Measurements from ENCODE around the gene N4BP2L1.

The N4BP2L1 gene

DNA sequence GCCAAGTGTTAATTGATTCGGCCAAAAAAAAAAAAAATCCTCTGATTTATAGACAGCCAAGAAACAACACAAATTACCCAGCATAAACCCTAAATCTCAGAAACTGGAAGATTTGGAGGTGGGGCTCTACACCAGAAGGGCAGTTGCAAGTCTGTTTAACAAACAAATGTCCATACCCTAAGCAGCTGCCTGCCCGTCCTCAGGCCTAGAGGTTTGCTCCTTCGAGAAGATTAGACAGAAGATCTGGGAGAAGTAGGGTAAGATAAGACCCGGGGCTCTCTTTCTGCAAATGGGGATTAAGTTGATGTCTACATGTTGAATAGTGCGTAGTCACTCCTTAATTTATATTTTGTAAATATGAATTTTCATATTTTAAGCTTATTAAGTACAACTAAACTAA lies 3.4 kb upstream of the N4BP2L1 start:
- no peak for DNase-seq (ENCODE audit: low read depth)

DNA sequence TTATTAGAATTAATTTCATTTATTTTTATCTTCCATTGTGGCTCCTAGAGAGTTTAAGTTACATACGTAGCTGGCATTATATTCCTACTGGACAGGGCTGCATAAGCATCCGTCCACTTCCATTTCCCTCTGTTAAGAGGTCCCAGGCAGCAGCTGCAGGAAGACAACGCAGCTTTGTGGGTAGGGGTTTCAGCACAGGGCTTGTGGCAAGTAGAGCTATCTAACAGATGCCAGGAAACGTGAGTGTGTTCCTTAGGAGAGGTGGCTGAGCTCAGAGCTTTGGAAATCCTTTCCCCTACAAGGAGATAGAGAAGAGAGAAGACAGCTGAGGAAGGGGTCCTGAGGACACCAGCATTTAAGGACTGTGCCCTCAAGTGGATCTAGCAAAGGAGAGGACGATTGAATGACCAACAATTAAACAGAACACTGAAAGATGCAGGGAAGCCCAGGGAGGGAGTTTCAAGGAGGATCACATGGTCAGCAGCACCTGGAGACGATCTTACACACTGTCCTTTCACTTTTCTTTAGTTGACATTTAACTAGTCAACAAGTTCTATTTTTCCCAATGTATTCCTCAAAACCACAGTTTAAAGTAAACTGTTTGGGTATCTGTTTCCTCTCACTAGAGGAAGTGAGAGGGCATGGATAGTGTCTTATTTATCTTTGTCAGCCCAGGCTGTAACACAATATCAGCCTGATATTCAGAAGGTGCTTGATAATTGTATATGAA lies 2.3 kb upstream of the N4BP2L1 start:
- no peak for DNase-seq (ENCODE audit: low read depth)

DNA sequence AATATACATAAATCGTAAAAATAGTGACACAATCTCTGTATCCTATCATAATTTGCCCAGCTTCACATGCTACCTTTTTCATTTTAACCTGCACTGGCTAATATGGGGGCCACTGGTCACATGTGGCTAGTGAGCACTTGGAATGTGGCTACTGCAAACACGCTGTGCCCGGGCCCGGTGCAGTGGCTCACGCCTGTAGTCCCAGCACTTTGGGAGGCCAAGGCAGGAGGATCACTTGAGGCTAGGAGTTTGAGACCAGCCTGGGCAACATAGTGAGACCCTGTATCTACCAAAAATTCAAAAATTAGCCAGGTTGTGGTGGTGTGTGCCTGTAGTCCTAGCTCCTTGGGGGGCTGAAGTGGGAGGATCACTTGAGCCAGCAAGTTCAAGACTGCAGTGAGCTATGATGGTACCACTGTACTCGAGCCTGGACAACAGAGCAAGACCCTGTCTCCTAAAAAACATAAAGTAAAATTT lies 1.5 kb upstream of the N4BP2L1 start:
- no peak for DNase-seq (ENCODE audit: low read depth)

DNA sequence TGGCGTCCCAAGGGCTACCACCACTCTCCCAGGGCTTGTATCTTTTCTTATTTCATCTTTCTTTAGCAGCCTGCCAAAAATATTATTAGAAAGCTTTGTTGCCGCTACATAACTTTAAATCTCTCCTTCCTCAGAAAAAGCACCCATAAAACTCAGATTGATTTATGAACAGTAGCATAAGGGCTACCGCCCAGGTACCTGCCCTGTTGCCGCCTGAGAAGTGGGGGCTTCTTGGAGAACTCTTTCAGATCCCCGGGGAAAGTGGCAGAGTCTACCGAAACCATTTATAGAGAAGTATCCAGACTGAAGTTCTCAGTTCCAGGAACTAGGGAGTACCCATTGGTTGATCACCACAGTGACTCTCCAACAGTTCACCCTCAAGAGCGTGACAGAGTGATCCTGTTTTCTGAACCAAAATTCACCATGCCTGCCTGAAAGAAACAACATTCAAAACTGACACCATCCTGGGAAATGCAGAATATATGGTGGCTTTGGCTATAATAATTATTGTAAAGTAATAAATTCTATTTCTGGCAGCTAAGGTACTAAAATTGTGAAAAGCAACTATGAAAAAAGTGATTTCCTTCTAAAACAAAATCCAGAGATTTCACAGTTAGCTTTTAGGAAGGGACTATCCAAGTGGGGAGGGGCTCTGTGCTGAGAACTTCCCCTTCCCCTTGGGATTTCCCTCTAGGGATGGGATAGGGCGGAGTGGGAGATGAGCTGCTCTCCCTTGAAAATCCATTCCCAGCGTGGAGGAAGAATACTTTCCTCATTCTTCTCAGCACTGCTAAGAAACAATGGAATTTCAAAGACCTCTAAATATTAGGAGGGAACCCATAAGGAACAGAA lies 877 bp upstream of the N4BP2L1 start:
- DNase-seq (ENCODE audit: low read depth), result no peak

DNA sequence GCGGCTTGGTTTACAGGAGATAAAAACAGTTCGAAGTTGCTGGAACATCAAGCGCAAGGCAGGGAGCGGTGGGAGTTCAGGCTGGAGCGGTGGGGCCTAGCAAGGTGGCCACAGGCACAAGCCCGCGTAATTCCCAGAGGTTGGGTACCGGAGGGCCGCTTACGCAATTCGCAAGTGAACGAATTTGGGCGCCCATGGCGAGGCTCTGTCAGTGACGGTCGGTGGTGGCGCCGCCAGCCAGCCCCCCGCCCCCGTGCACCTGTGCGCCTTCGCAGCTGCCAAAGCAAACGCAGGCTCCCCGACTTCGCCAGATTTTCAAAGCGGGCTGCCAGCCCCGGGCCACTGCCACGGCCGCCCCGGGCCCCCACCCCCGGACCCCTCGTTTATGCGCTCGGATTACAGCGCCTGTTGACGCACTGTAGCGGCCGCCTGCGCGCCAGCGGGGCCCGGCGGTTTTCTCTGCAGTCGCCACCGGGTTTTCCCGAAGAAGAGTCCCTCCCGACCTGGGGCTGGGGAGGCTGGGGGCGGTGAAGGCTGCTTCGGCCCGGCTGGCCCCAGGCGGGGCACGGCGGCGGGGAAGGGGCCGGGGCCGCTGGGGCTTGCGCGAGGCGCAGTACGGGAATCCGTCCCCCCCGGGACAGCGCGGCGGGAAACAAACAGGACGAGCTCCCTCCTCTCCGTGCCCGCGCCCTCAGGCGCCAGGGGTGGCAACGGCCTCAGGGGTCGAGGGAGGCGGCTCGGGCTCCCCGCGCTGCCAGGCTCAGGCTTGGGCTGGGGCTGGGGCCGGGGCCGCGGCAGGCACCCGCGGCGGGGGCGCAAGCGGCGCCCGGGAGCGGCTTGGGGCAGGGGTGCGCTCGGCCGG lies 709 bp downstream of the N4BP2L1 start:
- peak; percentile 55 for DNase-seq (ENCODE audit: low read depth)

DNA sequence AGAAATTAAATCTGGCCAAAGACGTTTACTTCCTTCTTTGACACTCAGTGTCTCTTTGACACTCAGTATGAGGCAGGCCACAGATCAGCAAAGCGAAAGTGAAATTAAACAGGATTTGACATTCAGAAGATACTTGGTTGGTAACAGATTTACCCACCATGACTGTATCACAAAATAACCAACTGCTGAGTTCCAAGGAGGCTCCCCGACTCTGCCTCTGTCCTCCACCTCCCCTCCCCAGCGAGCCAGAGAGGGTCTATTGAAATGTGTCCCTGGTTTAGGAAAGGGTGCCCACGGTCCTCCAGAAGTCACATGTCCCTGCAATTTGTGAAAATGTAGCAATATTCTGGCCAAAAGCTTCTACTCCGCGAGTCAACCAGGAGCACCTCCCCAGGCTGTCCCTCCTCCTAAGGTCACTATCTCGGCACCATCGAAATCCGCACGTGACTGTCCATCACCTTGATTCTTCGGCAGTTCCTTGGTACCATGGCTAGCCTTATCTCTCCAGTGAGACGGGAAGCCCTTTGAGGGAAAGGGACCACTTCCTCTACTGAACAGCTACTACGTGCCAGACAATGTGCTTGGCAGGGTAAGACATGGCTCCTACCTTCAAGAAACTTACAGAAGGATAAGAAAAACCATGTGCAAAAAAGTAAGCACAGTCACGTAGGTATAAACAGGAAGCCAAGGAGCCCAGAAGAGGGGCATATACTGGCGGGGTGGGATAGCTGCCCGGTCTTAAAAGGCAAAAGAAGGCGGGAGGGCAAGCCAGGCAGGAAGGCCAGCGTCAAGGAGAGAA lies 1.5 kb downstream of the N4BP2L1 start:
- peak; percentile 15 for DNase-seq (ENCODE audit: low read depth)

DNA sequence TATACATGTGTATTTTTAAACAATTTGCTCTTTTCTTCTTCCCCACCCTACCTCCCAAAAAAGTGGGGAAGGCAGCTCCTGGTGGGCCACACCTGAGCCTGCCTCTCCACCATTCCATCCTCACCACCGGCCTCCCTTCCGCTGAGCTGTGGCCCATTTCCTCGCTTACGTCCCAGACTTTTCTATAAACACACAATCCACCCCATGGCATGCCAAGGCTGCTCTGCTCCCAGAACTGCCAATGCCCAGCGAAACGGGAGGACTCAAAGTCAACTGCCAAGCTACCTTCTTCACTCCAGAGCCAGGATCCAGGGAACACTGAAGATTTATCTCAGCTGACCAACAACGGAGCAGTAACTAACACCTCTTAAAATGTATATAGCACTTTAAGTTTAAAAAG lies 2.8 kb downstream of the N4BP2L1 start:
- no peak for DNase-seq (ENCODE audit: low read depth)

DNA sequence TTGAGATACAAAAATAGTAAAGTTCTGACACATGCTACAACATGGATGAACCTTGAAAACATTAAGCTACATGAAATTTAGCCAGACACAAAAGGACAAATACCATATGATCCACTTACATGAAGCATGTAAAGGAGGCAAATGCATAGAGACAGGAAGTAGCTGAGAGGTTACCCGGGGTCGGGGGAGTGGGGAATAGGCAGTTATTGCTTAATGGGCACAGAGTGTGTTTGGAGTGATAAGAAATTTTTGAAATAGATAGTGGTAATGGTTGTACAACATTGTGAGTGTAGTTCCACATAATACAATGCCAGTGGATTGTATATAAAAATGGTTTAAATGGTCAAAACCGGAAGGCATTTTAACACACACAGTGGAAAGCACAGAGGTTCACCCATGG lies 4.3 kb downstream of the N4BP2L1 start:
- no peak for DNase-seq (ENCODE audit: low read depth)

DNA sequence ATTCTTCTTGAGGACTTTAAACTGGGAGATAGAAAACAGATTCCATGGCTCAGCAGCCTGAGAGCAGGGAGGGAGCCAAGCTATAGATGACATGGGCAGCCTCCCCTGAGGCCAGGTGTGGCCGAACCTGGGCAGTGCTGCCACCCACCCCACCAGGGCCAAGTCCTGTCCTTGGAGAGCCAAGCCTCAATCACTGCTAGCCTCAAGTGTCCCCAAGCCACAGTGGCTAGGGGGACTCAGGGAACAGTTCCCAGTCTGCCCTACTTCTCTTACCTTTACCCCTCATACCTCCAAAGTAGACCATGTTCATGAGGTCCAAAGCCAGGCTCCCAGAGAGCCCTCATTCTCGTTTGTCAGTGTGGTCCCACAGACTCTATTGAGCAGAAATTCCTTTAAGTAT lies 8.1 kb downstream of the N4BP2L1 start:
- DNase-seq (ENCODE audit: low read depth), result no peak

DNA sequence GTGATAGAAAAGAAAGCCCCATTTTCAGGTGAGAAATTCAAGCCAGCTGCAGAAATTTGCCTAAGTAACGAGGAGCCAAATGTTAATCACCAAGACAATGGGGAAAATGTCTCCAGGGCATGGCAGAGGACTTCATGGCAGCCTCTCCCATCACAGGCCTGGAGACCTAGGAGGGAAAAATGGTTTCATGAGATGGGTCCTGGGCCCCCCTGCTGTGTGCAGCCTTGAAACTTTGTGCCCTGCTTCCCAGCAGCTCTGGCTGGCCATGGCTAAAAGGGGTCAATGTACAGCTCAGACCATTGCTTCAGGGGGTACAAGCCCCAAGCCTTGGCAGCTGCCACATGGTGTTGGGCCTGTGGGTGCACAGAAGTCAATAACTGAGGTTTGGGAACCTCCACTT lies 9.9 kb downstream of the N4BP2L1 start:
- no peak for DNase-seq (ENCODE audit: low read depth)

DNA sequence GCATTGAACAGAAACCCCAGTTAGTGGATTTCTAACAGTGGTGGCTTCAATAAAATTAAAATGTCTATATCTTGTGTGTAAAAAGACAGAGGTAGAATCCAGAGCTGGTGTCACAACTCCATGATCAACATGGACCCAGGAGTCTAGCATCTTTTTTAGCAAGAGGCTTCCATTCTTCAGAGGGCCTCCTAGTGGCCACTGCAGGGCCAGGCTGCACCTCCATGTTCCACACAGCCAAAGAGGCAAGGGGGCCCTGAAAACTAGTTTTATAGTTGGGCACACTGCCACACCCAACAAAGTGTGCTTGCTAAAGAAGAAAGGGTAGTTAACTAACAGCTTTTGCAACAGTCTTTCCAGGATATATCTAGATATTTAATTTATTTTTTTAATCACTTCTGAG lies 12.9 kb downstream of the N4BP2L1 start:
- no peak for DNase-seq (ENCODE audit: low read depth)

DNA sequence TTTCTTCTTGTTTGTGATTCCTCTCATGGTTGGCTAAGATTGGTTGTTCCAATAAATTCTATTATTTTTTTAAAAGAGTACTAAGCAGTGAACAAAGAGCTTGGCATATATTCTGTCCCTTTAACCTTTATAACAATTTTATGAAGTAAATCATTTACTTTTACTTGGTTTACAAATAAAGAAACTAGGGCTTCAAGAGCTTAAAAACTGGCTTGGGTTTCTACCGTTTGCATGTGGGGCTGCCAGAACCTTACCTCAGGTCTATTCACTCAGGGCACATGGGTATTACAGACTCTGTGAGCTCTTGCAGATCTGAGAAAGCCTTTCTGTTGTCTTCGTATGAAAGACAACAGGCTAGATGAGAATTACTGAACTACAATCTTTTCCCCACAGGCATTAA lies 13.3 kb downstream of the N4BP2L1 start:
- no peak for DNase-seq (ENCODE audit: low read depth)

DNA sequence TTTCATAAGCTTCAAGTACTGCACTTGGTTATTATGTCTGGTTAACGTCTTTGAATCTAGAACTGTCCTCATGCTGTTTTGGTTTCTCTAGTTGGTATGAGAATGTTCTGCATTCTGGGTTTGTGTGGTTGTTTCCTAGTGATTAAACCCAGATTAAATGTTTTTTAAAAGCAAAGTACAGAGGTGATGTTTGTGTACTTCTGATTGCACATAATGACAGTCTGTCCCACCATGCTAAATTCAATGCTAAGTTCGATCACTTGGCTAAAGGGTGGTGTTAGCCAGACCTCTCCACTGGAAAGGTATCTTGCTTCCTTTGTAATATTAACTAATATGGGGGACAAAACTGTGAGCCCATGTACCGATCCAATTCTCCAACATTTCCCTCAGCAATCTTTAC lies 14.6 kb downstream of the N4BP2L1 start:
- no peak for DNase-seq (ENCODE audit: low read depth)

DNA sequence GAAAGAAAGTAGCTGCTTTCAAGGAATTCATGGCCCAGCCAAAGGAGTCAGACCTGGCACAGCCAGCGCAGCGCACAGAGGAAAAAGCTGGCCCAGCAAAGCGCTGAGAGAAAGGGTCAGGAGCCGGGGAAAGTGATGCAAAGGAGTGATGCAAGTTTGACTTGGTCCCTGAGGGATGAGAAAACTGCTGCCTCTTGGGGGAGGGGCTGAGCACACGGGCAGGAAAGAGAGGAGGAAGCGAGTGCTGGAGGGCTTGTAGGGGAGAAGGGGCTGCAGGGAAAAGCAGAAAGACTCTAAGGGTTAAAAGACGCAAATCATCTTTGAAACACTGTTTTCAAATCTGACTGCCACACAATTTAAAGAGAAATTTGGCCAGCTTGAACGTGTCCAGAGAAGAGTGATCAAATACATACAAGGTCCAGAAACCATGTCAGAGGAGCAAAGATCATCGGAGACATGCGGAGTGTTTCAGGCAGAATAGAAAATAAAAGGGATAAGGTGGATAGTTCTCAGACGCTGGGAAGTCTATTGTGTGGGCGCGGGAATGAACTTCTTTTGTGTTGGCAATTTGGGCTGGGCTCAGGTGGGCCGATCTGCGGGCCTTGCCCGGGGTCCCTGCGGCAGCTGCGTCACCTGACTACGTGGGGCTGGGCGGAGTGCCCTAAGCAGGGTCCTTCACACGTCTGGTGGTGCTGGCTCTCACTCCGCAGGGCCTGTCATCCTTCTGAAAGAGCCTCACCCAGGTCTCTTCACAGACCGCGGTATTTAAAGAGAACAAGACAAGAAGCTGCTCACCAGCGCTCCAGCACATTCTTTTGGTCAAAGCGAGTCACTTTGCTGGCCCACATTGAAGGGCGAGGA lies 18.1 kb downstream of the N4BP2L1 start:
- no peak for DNase-seq (ENCODE audit: low read depth)

DNA sequence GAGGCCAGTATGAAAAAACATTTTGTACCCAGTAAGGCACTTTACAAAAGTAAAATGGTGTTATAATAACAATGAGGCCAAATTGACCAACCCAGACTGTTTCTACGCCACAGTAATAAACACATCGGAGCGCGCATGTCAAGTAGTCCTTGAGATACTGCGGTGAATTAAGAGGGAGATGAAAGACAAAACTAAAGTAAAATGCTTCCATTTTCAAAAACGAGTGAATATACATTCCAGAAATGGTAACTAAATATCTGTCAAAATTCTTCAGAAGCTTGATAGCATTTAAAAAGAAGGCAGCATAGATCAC lies 19.0 kb downstream of the N4BP2L1 start:
- DNase-seq (ENCODE audit: low read depth), result no peak

DNA sequence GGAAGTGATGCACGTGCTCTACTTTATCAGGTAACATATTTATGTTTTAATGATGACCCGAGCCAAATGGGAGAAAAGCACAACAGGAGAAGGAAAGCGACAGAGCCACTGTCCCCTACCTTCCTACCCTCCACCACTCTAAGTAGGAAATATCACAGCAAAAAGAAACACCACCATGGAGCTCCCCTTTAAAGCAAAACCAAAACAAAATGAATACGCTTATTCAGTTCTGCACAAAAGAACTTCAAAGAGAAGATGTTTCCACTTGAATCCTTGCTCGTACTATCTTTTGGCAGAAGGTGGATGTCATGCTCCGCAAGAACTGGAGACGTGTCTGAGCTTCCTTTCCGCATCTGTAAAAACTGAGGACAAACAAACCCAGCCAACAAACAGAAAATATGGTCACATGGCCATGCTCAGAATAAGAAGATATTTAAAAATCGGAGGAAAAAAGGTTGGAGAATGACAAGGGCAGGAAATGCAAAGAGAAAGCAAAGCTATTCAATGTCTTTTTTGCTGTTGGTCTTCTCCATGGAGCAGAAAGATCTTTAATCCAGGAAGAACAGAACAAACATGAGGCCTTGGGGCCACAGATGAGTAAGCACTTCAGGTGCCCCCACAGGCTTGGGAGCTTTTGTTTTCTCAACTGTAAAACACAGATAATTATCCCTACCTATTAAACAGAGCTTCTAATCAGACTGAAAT lies 19.5 kb downstream of the N4BP2L1 start:
- DNase-seq (ENCODE audit: low read depth), result no peak

DNA sequence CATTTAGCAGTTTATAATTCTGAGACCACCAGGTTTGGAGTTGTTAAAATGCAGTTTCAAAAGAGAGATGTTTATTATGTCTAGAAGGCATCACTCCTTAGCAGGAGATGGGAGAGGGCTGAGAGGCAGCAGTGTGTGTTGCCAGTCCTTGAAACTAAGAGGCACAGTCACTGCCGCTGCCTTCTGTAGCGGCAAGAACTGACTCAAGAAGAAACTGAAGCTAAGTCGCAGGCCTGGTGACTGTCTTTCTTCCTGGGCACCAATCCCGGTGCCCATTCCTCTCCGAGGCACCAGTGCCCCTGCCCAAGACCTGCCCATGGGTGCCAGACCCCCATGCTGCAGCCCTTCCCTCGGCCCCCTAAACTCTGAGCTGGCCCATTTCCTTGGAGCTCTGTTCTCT lies 20.1 kb downstream of the N4BP2L1 start:
- DNase-seq (ENCODE audit: low read depth), result no peak

DNA sequence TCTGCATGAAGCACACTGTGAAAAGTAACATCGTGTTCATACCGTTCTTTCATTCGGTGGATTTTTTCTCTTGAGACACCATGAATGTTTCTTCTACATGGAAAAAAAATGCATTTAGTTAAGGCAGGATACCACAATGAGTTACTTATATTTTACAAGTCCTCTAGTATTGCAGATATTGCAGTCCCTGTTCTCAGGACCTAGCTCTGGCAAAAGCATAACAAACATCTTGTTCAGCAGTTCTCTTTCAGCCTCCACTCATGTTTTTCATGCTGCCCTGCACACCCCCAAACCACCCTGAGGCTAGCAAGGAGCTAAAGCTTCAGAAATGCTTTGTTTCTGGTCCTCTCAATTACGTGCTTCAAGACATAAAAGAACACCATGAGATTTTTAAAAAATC lies 24.8 kb downstream of the N4BP2L1 start:
- DNase-seq (ENCODE audit: low read depth), result no peak

DNA sequence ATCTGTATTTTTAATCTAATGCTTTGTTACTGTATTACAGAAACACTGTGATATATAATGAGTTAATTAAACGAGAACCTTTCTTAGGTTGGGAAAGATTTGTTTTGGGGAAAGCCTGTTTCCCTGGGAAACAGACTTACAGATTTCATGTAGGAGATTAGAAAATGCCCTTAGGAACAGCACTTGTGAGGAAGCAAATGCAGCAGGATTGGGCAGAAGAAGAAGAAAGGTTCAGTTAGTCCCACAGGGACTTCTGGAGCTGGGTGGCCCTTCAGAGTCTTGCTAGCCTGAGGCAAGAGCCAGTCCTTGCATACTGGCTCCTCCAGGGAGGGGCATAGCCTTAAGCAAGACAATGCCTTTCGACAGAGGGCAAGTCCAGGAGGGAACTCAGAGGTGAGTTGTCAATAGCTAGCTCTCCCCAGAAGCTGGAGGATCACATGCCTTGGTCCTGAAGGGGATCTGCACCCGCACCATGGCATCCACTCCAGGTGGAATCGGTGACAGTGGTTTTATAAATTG lies 36.8 kb downstream of the N4BP2L1 start:
- DNase-seq (ENCODE audit: low read depth), result no peak

DNA sequence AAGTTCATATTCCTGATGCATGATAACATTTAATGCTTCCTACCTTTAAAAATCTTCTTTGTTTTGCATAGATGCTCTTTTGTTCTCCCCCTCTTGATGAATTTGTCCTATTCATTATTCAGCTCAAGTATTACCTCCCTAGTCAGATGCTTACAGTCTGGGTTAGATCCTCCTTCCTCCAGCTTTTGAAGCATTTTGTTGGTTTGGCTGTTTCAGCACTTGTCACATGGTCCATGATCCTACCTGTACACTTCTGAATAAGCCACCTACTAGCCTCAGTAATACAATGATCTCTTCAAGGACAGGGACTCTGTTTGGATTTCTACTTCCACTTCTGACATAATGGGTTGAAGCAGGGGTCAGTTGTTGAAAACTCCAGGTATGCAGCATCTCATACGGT lies 37.4 kb downstream of the N4BP2L1 start:
- DNase-seq (ENCODE audit: low read depth), result no peak

Measured in activated T-cell treated with anti-CD3 and anti-CD28 coated beads for 48 hours (primary cell).